MM.1S (cell line): ENCODE data around the gene FRAS1.

Experiments
- DNase-seq: peaks from one replicate; pipeline ENCODE4 v3.0.0-alpha.2; 2015
- H2AFZ ChIP-seq: fragments of 300-600 bp; sonication (generic); 2 replicates; pipeline ENCODE4 v1.6.0; 2016; ENCODE audit warnings: antibody characterized with exemption, low read length
- H3F3A ChIP-seq: fragments of 300-600 bp; sonication (generic); 2 replicates; pipeline ENCODE4 v1.6.1; 2016; ENCODE audit warnings: mild to moderate bottlenecking, antibody characterized with exemption, low read length, moderate library complexity, mixed read lengths; ENCODE audit not compliant: insufficient read depth
- H3K27ac ChIP-seq: fragments of 300-600 bp; sonication (generic); 2 replicates; pipeline ENCODE4 v1.5.1; 2016; ENCODE audit warnings: mild to moderate bottlenecking, low read length
- H3K27me3 ChIP-seq: fragments of 300-600 bp; sonication (generic); replicated peaks from 2 replicates; pipeline ENCODE4 v1.6.0; 2016; ENCODE audit warnings: low read length; ENCODE audit not compliant: insufficient read depth
- H3K36me3 ChIP-seq: fragments of 300-600 bp; sonication (generic); replicated peaks from 2 replicates; pipeline ENCODE4 v1.6.1; 2016; ENCODE audit warnings: mild to moderate bottlenecking, low read length, mixed read lengths; ENCODE audit not compliant: insufficient read depth
- H3K4me1 ChIP-seq: fragments of 300-600 bp; sonication (generic); 2 replicates; pipeline ENCODE4 v1.6.1; 2016; ENCODE audit warnings: low read length, mixed read lengths
- H3K4me2 ChIP-seq: fragments of 300-600 bp; sonication (generic); 2 replicates; pipeline ENCODE4 v1.6.0; 2016; ENCODE audit warnings: low read depth, low read length
- H3K4me3 ChIP-seq: fragments of 300-600 bp; sonication (generic); 2 replicates; pipeline ENCODE4 v1.5.1; 2016; ENCODE audit warnings: low read length, mixed read lengths
- H3K79me2 ChIP-seq: fragments of 300-600 bp; sonication (generic); 2 replicates; pipeline ENCODE4 v1.6.1; 2016; ENCODE audit warnings: mixed run types, low read length, mixed read lengths
- H3K9ac ChIP-seq: fragments of 300-600 bp; sonication (generic); 2 replicates; pipeline ENCODE4 v1.6.1; 2016; ENCODE audit warnings: low read length, mixed read lengths
- H3K9me2 ChIP-seq: fragments of 300-600 bp; sonication (generic); replicated peaks from 2 replicates; pipeline ENCODE4 v1.6.1; 2016; ENCODE audit warnings: mild to moderate bottlenecking, low read length, mixed read lengths; ENCODE audit not compliant: insufficient read depth
- H3K9me3 ChIP-seq: fragments of 300-600 bp; sonication (generic); replicated peaks from 2 replicates; pipeline ENCODE4 v1.6.1; 2016; ENCODE audit warnings: mild to moderate bottlenecking, low read length, mixed read lengths; ENCODE audit not compliant: insufficient read depth
- H4K20me1 ChIP-seq: fragments of 300-600 bp; sonication (generic); 2 replicates; pipeline ENCODE4 v1.6.1; 2016; ENCODE audit warnings: mild to moderate bottlenecking, low read length, moderate library complexity, mixed read lengths; ENCODE audit not compliant: insufficient read depth
- EZH2 ChIP-seq: fragments of 300-600 bp; sonication (generic); optimal IDR thresholded peaks from 2 replicates; pipeline ENCODE3; 2017; ENCODE audit warnings: low read depth, mild to moderate bottlenecking, antibody characterized with exemption, low read length, mixed read lengths
- EZH2phosphoT487 ChIP-seq: fragments of 300-600 bp; sonication (generic); IDR thresholded peaks from 2 replicates; pipeline ENCODE4 v1.6.1; 2018; ENCODE audit warnings: antibody characterized with exemption, low read length
- TF ChIP-seq, protein P1 (sequence below): fragments of 300-600 bp; sonication (generic); IDR thresholded peaks from 2 replicates; pipeline ENCODE4 v1.5.1; 2016; ENCODE audit warnings: antibody characterized with exemption, low read length, mixed read lengths

Gene FRAS1

DNA sequence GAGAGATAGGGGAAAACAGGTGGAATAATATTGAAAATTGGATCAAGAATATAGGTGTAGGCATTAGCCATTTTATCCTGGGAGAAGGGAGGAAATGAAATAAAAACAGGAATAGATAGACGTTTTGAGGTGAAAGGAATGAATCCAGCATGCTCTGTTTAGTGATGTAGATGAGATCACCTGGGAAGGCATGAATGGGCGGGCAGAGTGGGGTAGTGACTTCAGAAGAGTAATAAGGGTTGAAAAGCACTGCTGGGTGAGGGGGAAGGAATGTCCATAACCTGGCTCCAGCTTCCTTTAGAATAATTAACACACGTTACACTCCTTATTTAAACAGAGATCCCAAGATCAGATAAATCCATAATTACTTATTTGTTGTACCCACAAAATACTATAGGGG is 303.3 kb downstream of the FRAS1 start:
- Histone ChIP-seq H3K79me2 (no peaks in the 10 kb centered on the region), H3K27me3 (no peaks in the 10 kb centered on the region), H2AFZ (no peak overlapping the region), H3K4me3 (no peak overlapping the region), H3K4me1 (no peaks in the 10 kb centered on the region), H3K27ac (no peak overlapping the region), H3K4me2 (no peak overlapping the region), H3F3A (no peaks in the 10 kb centered on the region), H3K9me2 (no peaks in the 10 kb centered on the region), H4K20me1 (no peaks in the 10 kb centered on the region), H3K9me3 (no peaks in the 10 kb centered on the region), H3K9ac (no peak overlapping the region), H3K36me3 (no peaks in the 10 kb centered on the region)
- no peak for DNase-seq
- TF ChIP-seq EZH2 (no peak), EZH2phosphoT487 (no peak)
- TF ChIP-seq, protein P1, sequence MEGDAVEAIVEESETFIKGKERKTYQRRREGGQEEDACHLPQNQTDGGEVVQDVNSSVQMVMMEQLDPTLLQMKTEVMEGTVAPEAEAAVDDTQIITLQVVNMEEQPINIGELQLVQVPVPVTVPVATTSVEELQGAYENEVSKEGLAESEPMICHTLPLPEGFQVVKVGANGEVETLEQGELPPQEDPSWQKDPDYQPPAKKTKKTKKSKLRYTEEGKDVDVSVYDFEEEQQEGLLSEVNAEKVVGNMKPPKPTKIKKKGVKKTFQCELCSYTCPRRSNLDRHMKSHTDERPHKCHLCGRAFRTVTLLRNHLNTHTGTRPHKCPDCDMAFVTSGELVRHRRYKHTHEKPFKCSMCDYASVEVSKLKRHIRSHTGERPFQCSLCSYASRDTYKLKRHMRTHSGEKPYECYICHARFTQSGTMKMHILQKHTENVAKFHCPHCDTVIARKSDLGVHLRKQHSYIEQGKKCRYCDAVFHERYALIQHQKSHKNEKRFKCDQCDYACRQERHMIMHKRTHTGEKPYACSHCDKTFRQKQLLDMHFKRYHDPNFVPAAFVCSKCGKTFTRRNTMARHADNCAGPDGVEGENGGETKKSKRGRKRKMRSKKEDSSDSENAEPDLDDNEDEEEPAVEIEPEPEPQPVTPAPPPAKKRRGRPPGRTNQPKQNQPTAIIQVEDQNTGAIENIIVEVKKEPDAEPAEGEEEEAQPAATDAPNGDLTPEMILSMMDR: no peak

GRCh38 chr4:78361621-78362120 is 304.5 kb downstream of the FRAS1 start:
- Histone ChIP-seq H3F3A (no peaks in the 10 kb centered on the region), H3K27me3 (no peaks in the 10 kb centered on the region), H3K4me1 (no peaks in the 10 kb centered on the region), H3K36me3 (no peaks in the 10 kb centered on the region), H3K9ac (no peak overlapping the region), H4K20me1 (no peaks in the 10 kb centered on the region), H3K9me3 (no peaks in the 10 kb centered on the region), H3K4me2 (no peak overlapping the region), H3K27ac (no peak overlapping the region), H3K9me2 (no peaks in the 10 kb centered on the region), H3K79me2 (no peaks in the 10 kb centered on the region), H2AFZ (no peak overlapping the region), H3K4me3 (no peak overlapping the region)
- TF ChIP-seq EZH2 (no peak), EZH2phosphoT487 (no peak)
- TF ChIP-seq, protein P1: no peak
- no peak for DNase-seq

DNA sequence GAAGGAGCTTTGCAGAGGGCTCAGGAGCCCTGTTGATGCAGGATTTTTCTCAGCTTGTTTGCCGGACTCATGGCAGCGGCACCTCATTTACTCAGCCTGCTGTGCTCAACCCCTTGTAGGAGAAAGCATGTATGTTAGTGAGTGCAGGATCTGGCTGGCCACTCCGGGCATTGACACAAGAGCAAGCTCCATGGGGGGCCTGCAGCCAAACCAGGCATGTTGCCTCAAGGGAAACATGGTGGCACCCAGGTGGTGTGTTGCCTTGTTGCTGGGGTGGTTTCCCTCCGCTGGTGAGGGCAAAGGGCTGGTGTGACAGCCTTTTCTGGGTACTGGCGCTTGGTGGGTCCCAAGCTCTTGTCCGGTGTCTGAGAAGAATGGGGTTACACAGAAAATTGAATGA is 305.2 kb downstream of the FRAS1 start:
- DNase-seq: no peak
- Histone ChIP-seq H2AFZ (no peak overlapping the region), H3K4me1 (no peaks in the 10 kb centered on the region), H3K9me3 (no peaks in the 10 kb centered on the region), H3K27me3 (no peaks in the 10 kb centered on the region), H3K9ac (no peak overlapping the region), H3K9me2 (no peaks in the 10 kb centered on the region), H4K20me1 (no peaks in the 10 kb centered on the region), H3K4me3 (no peak overlapping the region), H3K27ac (no peak overlapping the region), H3F3A (no peaks in the 10 kb centered on the region), H3K36me3 (no peaks in the 10 kb centered on the region), H3K4me2 (no peak overlapping the region), H3K79me2 (no peaks in the 10 kb centered on the region)
- no peak for TF ChIP-seq EZH2
- TF ChIP-seq EZH2phosphoT487: no peak
- TF ChIP-seq, protein P1: no peak
